HG03196 (cell line): ENCODE measurements around the gene GRM1.
"Not testable (repeated sequence)": the region's sequence is repeated elsewhere in the genome, so short reads cannot be mapped to it uniquely, and the experiment has no call there.

ENCODE experiments used
- ATAC-seq: cut with Tn5 transposase; IDR thresholded peaks from one replicate; pipeline ENCODE4 v1.9.1; 2021; ENCODE audit not compliant: unreplicated experiment

The GRM1 gene

DNA sequence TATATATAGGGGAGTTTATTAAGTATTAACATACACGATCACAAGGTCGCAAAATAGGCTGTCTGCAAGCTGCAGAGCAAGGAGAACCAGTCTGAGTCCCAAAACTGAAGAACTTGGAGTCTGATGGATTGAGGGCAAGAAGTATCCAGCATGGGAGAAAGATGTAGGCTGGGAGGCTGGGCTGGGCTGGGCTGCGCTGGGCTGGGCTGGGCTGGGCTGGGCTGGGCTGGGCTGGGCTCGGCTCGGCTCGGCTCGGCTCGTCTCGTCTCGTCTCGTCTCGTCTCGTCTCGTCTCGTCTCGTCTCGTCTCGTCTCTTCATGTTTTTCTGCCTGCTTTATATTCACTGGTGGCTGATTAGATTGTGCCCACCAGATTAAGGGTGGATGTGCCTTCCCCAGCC is 238.6 kb downstream of the GRM1 start:
- ATAC-seq: no peak

DNA sequence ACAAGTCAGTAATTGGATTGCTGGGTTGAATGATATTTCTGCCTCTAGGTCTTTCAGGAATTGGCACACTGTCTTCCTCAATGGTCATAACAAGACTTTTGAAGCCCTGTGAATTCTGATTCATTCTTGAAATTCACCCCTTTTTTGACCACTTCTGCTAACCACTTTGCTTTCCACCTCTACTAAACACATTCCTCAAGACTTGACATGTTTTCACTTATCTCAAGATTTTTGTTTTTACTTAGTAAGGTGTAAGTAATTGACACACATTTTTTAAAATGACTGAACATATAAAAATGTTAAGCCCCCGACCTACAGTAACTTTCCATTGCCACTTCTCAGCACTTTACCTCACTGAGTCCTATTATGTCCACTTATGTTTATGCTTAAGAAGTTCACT is 239.1 kb downstream of the GRM1 start:
- ATAC-seq: no peak

DNA sequence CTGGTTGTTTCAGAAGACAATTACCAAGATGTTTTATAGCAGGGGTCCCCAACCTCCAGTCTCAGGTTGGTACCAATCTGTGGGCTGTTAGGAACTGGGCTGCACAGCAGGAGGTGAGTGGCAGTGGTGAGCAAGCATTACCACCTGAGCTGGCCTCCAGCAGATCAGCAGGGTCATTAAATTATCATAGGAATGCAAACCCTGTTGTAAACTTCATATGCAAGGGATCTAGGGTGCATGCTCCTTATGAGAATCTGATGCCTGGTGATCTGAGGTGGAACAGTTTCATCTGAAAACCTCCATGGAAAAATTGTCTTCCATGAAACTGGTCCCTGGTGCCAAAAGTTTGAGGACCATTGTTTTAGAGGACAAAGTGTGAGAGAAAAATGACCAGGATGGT is 240.6 kb downstream of the GRM1 start:
- ATAC-seq: no peak

DNA sequence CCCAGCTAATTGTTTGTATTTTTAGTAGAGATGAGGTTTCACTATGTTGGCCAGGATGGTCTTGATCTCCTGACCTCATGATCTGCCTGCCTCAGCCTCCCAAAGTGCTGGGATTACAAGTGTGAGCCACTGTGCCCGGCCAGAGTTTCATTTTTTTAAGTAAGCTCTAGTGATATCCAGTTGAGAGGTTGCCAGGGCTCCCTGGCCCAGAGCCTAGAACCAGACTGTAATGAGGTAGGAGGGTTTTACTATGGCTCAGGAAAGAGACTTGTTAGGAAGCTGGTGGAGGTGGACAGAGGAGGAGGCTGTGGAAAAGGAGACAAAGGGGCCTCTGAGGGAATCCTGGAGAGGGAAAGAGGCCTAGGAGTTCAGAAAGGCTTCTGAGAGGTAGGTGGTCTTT is 242.3 kb downstream of the GRM1 start:
- not testable (repeated sequence) for ATAC-seq

DNA sequence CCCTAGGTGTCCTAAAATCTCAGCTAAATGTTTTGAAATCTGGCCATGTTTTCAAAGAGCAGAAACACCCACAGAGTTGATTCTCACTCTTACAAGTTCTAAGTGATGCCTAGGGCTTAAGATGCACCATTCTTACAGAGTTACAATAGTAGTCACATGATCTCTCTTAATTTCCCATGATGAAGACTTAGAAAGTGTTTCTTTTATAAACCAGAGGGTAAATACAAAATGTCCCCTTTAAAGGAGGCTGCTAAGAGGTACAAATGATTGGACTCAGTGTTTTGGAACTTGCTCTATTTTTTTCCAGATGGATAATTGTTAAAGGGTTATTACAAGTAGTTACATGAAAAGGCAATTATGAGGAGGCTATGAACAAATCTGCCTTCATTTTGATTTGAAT is 244.6 kb downstream of the GRM1 start:
- ATAC-seq: no peak

DNA sequence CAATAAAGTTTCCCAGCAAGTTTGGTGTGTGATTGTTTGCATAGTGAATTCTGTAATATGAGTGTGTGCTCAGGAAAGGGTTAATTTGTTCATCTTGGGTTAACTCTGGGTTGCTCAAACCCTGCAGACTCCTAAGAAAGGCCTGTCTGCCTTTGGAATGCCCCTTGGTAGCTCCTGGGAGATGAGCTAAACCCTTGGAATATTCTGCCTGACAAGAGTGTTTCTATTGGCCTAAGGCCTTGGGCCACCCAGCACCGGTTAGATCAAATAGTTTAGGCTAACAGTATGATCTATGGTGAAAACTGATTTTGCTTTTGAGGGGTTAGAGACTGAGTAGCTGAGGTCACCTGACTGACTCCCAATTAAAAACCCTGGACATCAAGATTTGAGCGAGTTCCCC is 248.3 kb downstream of the GRM1 start:
- ATAC-seq: no peak

DNA sequence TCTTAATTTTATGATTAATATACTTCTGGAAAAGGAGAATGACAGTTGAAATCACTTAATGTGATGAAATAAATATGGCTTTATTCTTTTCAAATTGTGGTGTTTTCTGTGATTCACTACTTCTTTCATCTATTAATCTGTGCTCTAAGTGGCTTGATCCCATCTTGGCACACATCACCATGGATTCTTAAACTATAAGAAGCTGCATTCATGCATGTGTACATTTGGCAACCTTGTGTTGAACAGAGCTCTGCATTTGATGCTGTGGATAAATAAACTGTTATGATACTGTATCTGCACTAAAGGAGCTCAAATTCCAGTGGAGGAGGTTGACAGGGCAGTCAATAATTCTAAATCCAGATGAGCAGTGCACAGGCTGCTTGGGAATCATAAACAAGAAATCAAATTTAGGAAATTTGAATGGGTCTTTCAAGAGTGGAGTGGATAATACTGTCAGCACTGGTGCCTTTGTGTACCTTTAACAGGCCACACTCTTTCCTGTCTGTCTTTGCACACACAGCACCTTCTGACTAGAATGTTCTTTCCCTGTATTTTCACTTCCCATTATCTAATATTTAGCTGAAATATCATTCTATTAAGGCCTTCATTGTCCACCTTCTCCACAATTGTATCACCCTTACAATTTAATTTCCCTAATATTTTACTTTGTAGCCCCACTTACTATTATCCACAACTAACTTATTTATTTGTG is 252.9 kb downstream of the GRM1 start:
- no peak for ATAC-seq

DNA sequence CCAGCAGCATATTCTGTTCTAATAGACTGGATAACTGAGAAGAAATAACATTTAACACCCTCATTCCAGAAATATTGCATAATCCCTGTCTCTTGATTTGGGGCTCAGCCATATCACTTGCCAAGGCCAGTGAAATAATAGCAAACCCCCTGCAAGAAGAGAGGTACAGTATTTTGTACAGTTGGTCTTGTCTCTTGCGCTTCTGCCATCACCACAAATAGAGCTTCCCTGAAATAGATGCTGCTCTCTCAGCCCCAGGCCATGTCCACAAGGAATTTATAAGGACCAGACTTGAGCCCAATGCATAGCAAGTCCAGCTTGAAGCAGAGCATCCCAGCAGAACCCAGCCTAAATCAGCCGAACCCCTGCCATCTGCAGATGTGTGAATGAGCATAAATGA is 254.0 kb downstream of the GRM1 start:
- ATAC-seq: no peak

DNA sequence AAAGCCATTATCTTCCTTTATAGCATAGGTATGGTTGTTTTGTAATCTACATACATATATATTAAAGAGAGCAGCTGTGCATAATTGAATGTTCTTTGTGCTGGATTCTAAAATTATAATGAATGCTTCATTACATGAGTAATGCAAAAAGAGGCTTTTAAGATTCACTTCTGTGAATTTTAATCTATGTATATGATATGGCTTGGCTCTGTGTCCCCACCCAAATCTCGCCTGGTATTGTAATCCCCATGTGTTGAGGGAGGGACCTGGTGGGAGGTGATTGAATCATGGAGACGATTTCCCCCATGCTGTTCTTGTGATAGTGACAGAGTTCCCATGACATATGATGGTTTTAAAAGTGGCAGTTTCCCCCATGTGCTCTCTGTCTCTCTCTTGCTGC is 255.4 kb downstream of the GRM1 start:
- ATAC-seq: no peak

DNA sequence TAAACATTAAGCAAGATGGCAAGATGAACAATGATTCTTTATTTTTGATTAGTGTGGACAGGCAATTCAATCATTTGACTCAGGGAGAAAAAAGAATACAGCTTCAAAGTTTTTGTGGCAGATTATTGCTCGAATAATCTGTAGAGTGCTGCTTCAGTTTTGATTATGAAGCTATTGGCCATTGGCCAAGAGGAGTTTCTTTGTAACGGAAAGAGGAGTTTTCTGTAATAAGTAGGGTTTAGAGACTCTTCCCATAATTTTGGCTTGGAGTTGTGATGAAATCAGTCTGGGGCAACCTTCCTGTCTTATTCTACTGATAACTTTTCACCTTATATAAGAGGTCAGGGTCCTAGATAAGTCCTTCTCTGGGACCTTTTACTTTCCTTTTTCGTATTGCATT is 258.1 kb downstream of the GRM1 start:
- no peak for ATAC-seq

DNA sequence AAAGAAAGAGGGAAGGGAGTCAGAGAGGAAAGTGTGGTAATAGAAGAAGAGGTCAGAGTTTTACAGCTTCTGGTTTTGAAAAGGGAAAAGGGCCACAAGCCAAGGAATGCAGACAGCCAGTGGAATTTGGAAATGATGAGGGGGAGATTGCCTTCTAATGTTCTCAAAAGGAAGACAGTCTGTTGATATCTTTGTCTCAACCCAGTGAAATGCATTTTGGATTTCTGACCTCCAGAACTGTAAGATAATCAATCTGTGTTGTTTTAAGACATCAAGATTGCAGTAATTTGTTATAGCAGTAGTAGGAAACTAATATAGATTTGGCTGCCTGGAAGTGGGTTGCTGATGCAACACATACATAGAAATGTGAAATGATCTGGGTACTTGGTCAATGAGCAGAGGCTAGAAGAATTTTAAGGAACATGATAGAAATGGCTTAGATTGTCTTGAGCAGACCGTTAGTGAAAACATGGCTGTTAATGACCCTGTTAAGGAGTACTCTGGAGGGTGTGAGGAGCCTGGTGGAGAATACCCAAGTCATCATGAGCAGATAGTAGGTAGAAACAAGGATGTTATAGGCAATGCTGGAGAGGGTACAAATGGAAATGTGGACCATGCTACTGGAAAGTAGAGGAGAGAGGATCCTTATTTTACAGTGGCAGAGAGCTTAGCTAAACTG is 259.0 kb downstream of the GRM1 start:
- no peak for ATAC-seq

DNA sequence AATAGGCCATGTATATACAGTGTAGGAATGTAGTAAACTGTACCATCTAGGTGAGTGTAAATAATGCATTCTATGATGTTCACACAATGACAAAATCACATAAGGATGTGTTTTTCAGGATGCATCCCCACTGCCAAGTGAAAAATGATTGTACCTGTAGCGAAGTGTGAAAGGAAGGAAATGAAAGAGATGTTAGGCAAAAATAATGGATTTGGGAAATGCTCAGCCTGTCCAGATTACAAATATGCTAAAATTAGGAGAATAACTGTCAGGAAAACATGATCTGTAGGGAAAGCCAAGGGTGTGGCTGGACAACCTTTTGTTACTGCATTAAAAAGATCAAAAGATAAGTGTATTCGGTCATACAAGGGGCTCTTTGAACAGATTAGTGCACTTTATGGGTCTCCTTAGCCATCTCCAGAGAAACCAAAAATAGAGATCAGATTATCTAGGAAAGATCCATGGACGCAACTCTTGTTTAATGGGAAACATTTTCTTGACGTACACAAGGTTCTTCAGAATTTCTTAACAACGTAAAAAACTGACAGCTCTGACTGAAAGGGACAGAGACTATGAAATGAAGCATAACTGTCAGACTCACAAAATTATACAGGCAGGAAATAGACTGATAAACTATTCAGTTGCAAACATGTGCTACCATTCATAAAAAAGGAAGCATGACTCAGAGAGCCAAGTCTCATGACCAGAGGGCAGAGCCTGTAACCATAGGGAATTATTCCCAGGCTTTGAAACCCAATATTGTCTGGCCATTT is 261.1 kb downstream of the GRM1 start:
- no peak for ATAC-seq

DNA sequence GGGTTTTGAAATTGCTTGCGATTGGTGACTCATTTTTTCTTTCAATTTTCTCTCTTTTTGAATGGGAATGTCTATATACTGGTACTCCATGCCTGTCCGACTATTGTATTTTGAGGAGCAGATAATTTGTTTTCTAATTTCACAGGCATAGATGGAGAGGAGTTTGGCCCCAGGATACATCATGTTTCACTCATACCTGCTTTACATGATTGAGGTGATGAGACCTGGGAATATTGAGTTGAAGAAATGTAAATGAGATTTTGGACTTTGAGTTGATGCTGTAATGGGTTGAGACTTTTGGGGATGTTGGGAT is 261.7 kb downstream of the GRM1 start:
- no peak for ATAC-seq

DNA sequence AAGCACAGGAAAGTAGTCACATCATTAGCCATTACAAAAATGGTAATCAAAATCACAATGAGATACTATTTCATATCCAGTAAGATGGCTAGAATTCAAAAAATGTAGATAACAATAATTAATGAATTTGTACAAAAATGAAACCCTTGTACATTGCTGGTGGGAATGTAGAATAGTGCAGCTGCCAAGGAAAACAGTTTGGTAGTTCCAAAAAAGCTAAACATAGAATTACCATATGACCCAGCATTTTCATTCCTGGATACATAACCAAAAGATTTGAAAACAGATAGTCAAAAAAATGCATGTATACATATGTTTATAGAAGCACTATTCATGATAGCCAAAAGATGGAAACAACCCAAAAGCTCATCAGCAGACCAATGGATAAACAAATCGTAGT is 263.6 kb downstream of the GRM1 start:
- ATAC-seq: no peak

DNA sequence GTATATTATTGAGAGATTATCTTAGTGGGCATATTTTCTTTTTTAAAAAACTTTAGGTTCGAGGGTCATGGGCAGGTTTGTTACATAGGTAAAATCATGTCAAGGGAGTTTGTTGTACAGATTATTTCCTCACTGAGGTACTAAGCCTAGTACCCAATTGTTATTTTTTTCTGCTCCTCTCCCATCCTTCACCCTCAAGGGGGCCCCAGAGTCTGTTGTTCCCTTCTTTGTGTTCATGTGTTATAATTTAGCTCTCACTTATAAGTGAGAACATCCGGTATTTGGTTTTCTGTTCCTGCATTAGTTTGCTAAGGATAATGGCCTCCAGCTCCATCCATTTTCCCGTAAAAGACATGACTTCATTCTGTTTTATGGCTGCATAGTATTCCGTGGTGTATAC is 266.8 kb downstream of the GRM1 start:
- no peak for ATAC-seq

DNA sequence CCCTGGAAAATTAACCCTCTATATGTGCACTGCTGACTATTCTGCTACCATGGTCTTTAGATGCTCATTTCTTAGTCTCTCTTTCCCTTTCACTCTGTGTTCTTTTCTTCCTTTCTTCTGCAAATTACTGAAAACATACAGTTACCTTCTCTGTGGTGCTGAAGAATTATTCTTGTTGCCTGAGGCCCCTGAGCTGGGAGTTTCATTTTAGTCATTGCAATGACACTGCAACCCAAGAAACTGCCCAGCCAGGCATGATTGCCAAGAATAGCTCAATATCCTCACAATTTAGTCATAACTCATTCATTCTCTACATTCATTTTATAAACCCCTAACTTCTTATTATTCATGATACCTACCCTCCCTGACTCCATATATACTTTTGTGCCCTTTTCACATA is 269.0 kb downstream of the GRM1 start:
- no peak for ATAC-seq

DNA sequence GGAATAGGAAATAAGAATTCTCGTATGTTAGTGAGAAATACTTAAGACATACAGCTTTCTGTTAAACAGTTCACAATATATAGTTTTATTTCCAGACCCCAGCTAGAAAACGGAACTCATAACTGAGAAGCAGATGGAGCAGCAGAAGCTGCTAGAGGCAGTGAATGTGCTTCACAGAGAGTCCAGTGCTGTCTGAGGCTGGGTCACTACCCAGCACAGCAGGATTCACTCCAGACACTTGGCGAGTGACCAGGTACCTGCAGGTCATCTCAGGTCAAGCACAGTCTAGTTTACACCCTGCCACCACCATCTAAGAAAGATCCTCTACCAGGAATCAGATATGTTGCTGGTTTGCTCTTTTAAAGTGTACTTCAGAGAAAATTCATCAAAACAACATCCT is 271.7 kb downstream of the GRM1 start:
- no peak for ATAC-seq

DNA sequence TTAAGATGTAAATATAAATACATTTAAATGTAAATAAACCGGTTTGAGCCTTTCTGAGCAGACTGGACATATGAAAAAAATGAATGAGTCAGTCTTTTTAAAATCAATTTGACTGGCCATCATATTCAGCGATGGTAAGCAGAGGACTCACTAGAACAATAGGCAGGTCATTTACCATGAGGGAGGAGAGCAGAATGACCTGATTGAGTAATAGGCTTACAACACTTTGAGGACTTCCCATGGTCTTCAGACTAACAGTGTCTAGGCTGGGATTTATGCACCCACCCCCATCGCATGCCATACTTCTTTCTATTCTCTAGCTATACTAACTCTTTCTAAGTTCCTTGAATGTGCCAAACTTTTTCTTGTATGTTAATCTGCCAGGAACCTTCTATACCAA is 272.9 kb downstream of the GRM1 start:
- ATAC-seq: no peak

DNA sequence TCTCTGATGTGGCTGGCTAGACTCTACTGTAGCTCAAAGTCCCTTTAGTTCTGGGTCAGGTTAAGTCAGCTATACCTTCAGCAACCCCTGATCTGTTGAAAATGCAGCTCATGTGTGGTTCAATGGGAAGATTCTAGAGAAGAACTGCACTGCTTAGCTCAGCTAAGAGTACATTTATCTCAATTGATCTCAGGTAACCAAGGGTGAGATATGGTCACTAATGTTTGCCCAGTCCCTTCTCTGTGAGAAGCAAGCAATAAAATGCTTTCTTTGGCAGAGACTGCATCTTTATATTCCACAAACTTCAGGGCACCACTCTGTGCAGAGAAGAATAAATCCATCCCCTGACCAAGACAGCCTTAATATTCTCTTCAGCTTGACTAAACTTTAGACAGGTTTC is 274.1 kb downstream of the GRM1 start:
- ATAC-seq: no peak

DNA sequence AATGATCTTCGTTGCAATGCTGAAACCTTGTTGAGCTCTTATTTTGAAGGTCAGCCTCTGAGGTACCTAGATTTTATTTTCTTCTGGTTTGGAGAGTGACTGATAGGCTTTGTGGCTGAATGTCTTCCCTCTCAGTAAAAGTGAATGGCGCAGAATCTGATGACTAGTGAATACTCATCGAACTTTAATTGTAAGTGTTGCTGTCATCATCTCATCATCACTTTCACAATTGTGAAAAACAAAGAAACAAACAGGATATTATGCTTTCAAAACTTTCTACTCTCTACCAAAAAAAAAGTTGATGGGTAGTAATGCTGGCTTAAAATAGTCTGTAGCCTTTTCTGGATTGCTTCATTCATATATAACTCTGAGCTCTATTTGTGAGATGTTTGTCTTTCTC is 275.3 kb downstream of the GRM1 start:
- ATAC-seq: no peak

DNA sequence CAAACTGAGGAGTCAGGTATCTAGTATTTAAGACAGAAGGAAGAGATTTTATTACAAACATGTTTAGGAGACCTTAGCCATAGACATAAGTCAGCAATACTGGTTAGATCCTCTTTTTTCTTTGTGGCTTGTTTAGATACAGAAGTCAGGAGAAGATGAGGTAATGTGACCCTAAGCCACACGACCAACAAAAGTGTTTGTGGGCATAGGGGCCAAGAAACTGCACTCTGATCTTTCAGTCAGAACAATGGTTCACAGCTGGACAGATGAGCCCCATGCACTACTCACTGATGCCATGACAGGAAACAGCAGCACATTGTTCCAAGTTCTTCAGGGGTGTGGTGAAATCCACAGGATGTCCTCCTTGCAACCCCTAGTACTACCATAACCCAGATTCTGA is 276.2 kb downstream of the GRM1 start:
- no peak for ATAC-seq

DNA sequence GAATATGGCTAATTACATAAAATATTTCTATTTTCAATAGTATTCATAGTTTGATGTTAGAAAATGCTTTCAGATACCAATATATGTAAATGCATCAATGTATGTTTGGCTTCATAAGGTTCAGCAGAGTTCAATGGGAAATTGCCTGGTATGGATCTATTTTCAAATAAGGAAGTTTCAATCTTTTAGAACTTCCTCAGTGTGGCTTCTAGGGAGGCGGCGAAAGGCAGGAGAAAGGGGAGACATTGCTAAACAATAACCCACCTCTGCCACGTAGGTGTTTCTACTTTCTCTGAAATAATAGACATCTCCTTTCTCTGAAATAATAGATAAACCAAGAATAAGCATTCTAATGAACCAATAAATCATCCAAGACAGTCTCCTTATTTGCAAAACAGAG is 277.1 kb downstream of the GRM1 start:
- no peak for ATAC-seq
